ENCODE results near the gene NPTX1. TPM values are rescaled to one million over a fixed set of nuclear protein-coding genes. Genes with fewer than 3 reads are reported as not detected.

The NPTX1 gene
- total RNA-seq, 4 donors from 2014 or later = 0.21 to 0.59 TPM; not detected in 2

GRCh38 chr17:80451104-80451775 lies 25.2 kb downstream of the NPTX1 start:
- 80 to 87% methylated on average over 8 to 9 of the region's 9 CpGs for WGBS, 2 donors
- no peak overlapping the region for H3K27ac ChIP-seq
- TF ChIP-seq CTCF (IDR thresholded peaks at IDR 0.05) (no peak), POLR2A (IDR thresholded peaks at IDR 0.05) (no peak), EP300 (IDR thresholded peaks at IDR 0.05) (no peak)
- peaks cover 0 to 22% (median 5%) of the 10 kb centered on the region in 4 donors for H3K4me1 ChIP-seq
- no peak for DNase-seq (ENCODE audit: low spot score in 2 of 2)
- H3K4me3 ChIP-seq = no peak overlapping the region
- no peaks in the 10 kb centered on the region for H3K9me3 ChIP-seq
- no peaks in the 10 kb centered on the region for H3K36me3 ChIP-seq
- H3K27me3 ChIP-seq = no peaks in the 10 kb centered on the region

- no peak for TF ChIP-seq POLR2A (IDR thresholded peaks at IDR 0.05)
- no peak for TF ChIP-seq CTCF (IDR thresholded peaks at IDR 0.05)
- TF ChIP-seq EP300 (IDR thresholded peaks at IDR 0.05) = no peak
- H3K9me3 ChIP-seq = no peaks in the 10 kb centered on the region
- peaks cover 0 to 10% (median 2%) of the 10 kb centered on the region in 4 donors for H3K4me1 ChIP-seq
- H3K27ac ChIP-seq = no peak overlapping the region
- no peaks in the 10 kb centered on the region for H3K36me3 ChIP-seq
- DNase-seq (ENCODE audit: low spot score in 2 of 2) = no peak
- no peak overlapping the region for H3K4me3 ChIP-seq
- H3K27me3 ChIP-seq = no peaks in the 10 kb centered on the region
- WGBS, 2 donors = 50 to 57% methylated on average over 18 of the region's 18 CpGs
Measured at GRCh38 chr17:80449930-80450576, 26.4 kb downstream of the NPTX1 start.

GRCh38 chr17:80449194-80449929 lies 27.0 kb downstream of the NPTX1 start:
- H3K27ac ChIP-seq = no peak overlapping the region
- 77 to 80% methylated on average over 12 to 26 of the region's 27 CpGs for WGBS, 2 donors
- H3K27me3 ChIP-seq = no peaks in the 10 kb centered on the region
- DNase-seq (ENCODE audit: low spot score in 2 of 2) = no peak
- H3K9me3 ChIP-seq = no peaks in the 10 kb centered on the region
- no peaks in the 10 kb centered on the region for H3K36me3 ChIP-seq
- H3K4me1 ChIP-seq = peaks cover 0 to 10% (median 2%) of the 10 kb centered on the region in 4 donors
- TF ChIP-seq CTCF (IDR thresholded peaks at IDR 0.05) = no peak
- no peak for TF ChIP-seq EP300 (IDR thresholded peaks at IDR 0.05)
- H3K4me3 ChIP-seq = no peak overlapping the region

GRCh38 chr17:80447790-80448189 lies 28.6 kb downstream of the NPTX1 start:
- Histone ChIP-seq H3K36me3 (no peaks in the 10 kb centered on the region), H3K9me3 (no peaks in the 10 kb centered on the region), H3K27ac (no peak overlapping the region), H3K4me1 (peaks cover 0 to 9% (median 0%) of the 10 kb centered on the region in 4 donors), H3K4me3 (no peak overlapping the region), H3K27me3 (no peaks in the 10 kb centered on the region)
- WGBS, 2 donors = 83 to 84% methylated on average over 4 of the region's 4 CpGs
- DNase-seq (ENCODE audit: low spot score in 2 of 2) = no peak
- TF ChIP-seq CTCF (IDR thresholded peaks at IDR 0.05) = no peak
- no peak for TF ChIP-seq EP300 (IDR thresholded peaks at IDR 0.05)
- TF ChIP-seq POLR2A (IDR thresholded peaks at IDR 0.05) = no peak

All from tibial nerve (tissue), 4 donors.